Activated CD4-positive, alpha-beta T cell treated with anti-CD3 and anti-CD28 coated beads, Interleukin-2, Interleukin-6, amounts not matched to agents 100 ng/mL and 50 ng/mL, durations not matched to agents 16 hours and 8 hours (primary cell): Measurements from ENCODE around the gene BLID.

Experiments
- DNase-seq: peaks from one replicate; pipeline ENCODE4 v3.0.0-alpha.2; 2020

The BLID gene

DNA sequence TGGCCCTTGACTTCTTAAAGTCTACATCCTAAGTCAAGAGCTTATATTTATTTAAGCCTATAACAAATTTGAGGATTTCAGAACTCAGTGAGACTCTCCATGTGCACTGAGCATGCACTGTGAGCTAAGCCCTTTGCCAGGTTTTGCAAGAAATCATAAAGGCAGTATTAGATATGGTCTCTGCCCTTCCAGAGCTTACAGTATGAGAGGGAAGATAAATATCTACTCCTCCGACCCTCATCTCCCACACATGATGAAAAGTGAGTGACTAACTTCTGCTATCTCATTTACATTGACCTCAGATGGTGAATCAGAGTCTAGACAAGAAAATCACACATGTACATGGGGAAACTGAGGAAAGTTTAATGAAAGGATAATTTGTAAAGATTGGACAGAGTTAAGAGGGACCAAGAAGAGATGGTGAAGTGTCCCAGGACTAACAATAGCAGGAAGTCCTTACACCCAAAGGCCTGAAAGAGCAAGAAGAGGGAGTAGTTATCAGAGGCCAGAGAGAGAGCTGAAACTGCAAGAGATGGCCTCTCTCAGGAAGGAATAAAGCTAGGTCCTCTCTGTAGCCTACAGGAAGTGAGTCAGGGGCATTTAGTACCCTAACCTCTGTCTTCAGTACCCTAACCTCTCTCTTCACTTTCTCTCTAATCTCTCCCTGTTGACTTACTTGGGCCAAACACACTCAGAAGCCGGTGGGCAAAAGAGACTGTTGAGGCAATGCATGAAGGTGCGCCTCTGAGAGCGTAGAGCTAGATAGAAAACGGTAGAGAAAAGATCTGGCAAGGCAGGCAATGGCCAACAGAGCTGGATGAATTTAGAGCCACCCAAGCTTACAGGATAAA is 23.0 kb upstream of the BLID start:
- DNase-seq = no peak

DNA sequence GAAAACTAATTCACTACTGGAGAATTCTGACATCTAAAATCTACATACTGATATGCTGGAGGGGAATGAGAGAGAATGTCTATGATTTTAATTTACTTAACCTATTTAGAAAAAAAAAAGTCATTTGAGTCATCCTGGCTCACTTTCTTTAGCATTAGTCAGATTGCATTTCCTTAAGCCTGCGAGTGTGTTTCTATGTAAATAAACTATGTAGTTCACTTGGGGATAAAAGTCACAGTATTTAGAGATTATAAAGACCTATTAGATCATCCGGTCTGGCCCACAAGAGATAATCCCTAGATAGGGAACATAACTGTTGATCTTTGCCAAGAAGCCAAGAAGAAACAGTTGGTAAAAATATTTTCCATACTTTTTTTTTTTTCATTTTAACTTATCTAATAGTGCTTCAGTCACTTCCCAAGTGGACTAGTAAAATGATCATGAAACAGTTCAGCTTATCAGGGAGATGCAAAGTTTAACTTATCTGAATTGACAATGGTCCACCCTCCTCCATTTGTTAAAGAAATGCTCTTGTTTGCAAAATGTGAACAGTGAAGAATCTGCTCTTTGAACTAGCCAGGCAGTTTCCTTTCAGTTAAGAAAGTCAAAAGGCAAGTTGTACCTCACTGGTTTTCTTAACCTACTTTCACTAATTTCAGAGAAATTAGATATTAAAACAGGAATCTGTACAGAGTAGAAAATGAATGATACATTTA is 21.2 kb upstream of the BLID start:
- no peak for DNase-seq

DNA sequence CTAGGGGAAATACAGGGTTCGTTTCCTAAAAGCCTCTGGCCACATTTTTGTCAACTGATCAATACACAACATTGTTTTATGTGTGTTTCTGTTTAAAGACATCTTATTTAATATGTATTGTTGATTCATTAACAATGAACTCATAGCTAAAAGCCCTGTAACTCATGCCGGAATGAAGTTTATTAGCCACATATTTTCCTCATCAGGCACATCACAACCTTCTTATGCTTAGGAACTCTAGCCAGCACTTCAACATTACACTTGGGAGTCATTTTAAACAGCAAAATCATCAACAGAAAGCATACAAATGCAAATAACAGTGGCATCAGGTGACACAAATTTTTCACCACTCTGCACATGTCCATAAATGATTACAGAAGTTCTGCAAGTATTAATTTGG is 15.1 kb upstream of the BLID start:
- DNase-seq = no peak

DNA sequence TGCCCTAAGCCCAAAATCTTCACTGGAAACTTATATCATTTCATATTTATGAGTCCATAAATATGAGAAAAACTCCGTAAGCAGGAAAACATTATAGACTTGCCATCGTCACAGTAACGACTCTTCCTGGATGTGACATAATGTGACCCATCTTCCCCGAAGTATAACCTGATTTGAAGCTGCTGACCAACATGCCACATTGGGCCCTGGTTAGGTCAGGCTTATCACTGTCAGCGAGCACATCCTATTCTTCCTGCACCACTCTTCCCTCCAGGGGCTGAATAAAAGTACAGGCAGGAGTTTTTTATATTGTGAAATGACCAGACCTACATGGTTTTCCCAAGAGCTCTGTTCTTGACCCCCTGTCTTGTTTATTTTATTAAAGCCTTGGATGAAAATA is 12.1 kb upstream of the BLID start:
- DNase-seq = no peak

DNA sequence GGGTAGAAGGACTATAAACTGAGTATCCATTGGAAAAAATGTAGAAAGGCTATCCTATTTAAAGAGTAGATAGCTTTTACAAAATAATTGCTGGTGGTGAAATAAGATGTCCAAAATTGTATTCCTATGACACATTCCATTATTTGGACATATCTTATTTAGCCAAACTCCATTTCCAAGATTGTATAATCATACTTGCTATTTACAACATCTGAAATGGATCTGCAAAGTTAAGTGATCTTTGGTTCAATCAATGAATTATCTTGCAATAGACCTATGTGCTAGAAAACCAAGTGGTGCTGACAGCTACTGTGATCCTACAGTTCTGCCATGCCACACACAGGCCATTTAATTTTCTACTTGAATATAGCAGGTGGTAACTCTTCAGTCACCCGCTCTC is 11.0 kb upstream of the BLID start:
- no peak for DNase-seq

DNA sequence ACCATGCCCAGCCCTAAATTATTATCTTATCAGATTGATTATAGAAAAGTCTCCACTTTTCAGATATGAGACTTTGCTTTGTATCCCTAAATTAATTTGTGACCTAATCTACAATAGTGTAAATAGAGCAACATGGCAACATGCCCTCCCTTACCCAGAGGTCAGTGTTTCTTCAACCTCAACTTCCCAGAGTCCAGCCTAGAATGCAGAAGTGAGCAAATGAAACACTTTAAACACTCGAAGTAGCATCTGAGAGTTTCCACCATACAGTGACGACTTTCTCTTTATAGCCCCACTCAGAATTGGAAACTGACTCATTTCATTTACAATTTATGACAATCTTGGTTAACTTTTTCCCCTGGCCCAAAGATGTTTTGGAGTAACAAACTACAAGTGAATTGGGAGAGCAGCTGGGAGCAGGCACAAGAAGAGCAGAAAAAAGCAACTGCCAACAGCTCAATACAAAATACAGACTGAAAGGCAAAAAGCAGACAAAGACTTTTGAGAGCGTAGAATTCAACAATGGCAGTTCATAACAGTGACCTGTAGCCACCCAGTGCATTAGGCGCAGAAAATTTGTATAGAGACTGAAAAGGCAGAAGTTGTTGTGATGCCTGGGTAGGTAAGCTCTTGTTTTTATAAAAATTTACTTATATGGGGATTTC is 10.1 kb upstream of the BLID start:
- no peak for DNase-seq

DNA sequence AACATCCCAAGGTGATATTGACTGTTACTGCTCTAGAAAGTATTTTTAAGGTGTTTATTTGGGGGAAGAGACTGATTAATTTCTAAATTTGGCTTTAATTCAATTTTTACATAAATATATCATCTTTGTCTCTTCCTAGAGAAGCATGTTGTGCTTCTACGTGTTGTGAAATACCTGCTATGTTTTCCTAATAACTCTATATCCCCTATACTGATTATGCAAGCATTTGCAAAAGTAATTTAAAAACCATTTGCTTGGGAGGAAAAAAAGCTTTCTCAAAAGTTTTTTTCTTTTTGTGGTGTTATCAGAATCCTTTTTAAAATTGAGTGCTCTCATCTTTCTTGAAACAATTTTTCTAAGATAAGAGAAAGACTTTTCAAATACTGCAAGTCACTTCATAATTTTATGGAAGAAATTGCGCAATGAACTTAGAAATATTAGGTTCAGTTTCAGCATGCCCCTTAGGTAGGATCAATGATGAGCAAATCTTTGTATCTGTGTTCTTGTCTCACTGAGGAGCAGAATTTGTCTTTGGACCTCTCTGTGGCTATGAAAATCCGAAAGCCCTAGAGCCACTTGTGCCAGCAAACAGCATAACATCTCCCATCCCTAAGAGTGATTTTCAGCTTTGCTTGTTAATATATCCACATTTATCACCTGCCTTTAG is 7.4 kb upstream of the BLID start:
- DNase-seq = no peak

DNA sequence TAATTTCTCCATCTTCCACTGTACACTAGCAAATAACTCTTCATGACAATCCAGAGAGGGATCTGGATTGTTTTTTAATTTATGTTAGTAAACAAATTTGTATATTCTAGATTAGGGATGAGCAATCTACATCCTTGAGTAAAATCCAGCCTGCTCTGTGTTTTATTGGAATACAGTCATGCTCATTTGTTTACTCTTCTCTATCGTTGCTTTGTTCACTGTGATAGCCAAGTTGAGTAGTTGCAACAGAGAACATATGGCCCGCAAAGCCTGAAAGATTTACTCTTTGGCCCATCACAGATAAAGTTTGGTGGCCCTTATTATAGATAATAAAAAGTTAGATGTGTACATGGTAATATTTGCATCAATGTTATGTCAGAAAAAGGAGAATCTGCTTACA is 6.2 kb upstream of the BLID start:
- DNase-seq = no peak

DNA sequence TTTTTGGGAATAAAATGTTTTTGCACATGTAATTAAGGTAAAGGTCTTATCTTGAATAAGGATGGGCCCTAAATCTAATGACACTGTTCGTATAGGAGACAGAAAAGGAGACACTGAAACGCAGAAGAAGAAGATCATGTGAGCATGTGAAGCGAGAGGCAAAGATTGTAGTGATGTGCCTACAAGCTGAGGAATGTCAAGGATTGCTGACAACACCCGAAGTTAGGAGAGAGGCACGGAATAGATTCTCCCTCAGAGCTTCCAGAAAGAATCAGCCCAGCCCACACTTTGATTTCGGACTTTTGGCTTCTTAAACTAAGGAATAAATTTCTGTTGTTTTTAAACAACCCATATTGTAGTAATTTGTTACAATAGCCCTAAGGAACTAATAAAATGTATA is 4.1 kb upstream of the BLID start:
- no peak for DNase-seq

DNA sequence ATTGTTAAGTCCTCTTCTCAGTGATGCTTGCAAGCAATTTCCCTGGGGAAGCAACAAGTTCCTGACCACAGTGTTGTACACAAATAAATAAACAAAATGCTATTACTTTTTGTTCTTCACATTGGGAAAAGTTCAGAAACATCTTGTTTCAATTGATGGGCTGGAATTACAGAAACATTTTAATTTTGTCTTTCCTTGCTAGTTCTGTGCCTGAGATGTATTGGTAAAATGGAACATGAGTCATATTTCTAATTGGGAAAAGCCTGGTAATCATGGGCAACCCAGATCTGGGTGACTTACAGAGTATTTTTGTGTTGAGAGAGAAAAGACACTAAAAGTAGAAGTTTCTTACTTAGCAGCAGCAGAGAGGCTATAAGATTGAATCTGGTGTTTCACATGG is 576 bp upstream of the BLID start:
- DNase-seq = no peak

DNA sequence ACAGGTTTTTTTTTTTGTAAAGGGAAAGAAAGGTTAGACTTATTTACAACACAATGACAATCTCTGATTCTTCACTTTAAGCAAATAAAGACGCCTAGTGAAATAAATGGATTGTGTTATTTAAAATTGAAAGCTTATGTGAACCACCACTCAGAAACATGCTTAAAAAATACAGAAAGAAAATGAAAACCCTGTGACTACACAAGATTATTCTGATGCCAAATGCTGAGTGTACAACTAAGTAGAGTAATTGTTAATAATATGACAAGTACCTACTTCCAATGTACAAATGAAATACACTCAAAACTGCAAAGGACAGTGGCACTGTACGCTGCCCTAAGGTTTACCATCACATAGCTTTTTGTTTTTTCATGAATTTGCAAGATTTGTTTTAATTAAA is 1.0 kb downstream of the BLID start:
- no peak for DNase-seq

DNA sequence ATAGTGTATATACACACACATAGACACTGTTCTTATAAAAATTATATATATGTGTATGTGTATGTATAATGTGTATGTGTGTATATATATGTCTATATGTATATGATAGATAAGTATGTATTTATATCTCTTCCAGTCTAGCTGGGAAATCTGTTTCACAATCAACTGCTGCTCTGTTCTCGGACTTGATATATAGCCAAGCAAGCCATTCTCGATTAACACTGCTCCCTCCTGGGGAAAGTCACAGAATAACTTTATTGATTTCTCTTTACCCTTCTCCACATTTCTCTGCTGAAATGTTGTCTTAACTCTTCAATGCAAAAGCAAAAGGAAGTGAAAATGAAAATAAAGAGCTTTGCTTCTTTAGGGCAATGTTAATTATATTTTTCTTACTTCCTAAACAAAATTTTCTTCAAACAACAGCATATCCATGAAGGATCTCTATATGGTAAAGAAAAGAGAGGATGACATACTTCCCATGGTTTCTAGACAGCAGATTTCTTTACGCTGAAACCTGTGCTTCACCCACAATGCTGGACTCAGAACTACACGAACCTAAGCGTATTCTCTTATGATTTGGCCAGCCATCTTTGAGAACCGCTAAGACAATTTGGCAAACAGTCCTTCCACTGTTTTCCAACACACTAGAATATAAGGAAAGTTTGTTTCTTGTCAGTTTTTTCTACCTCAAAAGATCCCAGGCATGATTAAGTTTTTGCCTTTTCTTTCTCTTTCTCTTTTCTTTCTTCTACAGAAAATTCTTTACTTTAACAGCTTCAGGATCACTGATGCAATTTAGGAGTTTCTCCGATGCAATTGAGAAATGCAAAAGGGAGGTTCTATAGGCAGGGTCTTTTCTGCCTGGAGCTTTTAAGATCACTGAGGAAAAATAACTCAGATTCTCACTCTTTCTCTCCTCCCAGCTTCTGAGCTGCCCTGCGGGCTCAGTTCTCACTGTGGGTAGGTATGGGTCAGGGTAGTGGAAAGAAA is 1.9 kb downstream of the BLID start:
- no peak for DNase-seq

DNA sequence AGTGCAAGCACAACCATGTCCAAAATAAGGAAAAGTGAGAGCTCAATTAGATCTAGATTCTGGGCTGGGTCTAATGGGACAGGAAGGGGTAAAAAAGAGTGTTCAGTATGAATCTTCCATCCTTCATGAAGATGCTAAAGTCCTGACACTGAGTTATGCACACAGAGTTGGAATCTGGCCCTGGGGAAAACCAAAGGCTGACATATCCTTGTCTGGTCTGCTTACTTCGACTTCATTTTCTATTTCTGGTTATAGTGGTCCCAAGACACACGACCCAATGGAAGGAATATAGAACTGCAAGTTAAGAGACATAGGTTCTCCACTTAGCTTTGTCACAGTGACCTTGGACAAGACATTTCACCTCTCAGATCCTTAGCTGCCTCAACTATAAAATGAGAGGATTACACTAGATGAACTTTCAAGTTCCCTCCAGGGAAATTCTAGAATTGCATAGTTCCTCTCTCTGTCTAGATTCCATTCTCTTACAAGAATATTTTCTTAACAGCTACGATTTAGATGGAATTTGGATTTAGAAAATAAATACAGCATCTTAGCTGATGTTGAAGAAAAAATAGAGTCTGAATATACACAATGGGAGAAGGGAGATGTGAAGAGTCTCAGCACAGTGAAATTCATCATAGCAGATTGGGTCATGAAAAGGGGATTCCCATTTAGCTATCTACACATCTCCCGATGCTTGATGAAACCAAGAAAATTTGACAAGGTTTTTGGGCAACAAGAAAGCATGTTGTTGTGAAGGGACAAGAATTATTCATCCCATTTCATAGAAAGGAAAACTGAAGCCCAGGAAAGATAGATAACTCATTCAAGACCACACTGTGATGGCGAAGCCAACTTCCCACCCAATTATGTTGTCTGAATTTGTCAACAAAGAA is 3.3 kb downstream of the BLID start:
- DNase-seq = no peak

DNA sequence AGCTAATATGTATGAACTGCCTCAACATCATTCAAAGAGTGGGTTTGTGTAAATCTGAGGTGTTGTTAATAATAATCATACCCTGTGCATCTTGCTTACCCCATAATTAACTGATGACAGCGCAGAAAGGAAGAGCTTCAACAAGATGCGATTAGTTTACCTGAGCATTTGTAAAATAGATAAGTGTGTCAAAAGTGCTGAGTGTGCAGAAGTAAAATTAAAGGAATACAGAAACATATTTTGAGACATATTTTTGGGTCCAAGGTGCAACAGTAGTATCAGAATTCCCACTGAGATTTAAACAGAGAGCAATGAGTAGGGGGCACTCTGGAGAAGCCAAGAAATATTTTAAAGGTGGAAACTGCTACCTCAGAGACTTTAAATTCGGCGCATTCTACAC is 6.1 kb downstream of the BLID start:
- no peak for DNase-seq

DNA sequence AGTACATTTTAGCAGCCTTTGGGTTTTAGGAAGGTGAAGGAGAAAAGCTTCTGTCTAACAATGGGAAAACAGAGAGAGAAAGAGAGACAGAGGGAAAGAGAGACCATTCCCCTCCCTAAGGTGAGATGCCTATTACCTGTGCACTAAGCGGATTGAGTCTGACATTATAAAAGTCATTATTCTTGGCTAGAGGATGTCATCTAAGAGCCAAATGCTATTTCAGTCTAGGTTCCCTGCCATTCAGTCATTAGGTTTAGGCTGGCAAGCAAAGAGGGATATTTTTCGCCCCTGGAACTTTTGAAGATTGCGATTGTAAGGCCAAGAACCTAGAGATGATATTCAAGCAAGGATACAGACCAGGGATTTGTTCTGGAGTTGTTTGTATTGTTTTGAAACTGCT is 7.2 kb downstream of the BLID start:
- DNase-seq = no peak

DNA sequence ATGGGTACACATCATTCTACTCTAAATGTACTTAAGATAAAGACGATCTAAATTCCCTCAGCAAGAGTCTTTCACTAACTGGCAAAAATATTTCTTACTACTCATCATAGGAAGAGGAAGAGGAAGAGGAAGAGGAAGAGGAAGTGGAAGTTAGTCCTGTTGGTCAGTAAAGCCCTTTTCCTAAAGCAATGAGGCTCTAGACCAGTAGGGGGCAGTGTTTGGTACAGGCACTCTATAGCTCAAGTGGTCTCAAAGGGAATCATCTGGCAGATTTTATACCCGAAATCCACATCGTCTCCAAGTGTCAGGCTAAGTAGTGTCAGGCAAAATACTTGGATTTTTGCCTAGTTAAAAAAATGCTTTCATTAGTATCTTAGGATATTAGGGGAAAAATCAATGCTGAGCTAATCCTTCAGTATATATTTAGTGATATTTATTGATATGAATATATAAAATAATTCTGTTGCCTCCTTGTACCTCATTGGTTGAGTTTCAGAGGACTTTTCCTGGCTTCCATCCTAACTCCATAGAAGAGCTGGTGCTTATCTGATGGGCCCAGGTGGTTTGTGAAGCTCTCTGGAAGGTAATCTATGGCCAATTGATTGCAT is 7.7 kb downstream of the BLID start:
- DNase-seq = peak; percentile 43

DNA sequence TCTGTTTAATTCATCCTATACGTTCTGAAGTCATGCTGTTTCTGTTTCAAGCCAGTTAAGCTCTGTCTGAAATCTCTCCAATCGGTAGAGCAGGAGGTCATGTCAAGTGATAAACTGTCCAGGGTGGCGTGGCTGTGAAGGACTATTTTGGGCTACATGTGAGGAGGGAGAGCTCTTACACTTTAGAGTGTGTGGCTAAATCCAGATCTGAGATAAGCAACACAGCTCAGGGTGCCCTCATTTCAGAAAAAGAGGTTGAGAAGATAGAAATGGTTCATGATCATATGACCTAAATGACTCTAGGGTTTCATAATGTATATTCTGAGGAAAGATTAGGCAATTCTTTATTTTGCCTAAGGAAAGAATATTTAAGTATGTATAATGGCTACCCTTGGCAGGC is 8.4 kb downstream of the BLID start:
- no peak for DNase-seq

DNA sequence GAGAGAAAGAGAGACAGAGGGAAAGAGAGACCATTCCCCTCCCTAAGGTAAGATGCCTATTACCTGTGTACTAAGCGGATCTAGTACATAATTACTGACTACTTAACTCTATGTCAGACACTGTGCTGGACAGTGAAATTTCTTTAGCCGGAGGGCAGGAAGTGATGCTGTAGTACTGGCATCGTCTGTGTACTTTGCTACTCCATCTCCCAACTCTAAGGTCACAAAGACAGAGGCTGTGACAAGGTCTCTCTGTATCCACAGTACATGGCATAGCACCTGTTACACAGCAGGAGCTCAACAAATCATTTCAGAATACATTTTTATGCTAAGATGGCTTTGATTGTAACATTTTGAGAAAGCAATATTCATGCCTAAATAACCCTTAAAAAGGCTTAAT is 9.0 kb downstream of the BLID start:
- no peak for DNase-seq

DNA sequence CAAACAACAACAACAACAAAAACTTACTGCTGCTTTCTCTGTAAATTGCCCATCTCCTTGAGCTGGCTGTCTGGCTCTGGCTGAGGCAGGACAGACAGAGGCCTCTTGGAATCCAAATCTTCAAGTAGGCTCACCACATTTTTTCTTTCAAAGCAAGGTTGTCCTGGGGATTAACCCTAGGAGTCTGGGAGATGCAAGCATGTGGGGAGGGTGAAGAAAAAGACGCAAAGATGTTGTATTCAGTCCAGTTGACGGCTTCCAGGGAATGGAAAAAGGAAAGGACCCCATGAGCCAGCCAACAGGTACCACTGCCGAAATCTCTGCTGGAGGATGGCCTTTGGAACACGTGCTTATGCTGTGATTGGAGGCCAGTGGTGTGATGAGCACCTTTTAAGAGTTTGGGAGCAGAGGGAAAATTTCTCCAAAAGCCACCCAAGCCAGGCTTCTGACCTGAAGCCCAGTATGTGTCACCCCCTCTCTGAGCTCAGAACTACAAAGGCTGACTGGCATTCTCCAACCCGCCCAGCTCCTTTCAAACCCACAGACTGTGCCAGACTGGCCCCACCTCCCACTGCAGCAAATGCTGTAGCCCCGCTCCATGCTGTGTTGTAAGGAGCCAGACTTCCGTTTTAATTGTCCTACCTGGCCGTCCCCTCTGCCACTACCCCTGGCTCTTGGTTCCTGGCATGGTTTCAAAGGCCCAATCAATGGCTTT is 10.8 kb downstream of the BLID start:
- no peak for DNase-seq

DNA sequence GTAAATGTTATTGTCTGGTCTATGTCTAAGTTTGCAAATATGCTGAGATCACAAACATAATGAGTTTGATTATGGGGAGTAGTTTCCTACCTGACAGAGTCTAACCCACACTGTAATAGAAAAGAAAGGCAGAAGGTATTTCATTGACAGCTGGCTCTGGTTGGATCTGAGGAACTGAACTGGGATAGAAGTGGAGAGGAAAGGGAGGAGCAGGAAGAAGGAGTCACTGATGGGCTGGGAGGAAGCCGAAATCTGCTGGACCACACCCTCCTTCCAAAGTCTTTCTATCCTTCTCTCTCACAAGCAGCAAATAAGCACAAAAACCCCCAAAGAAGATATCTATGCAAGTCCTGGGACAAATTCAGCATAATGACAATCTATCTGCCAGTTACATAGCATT is 11.7 kb downstream of the BLID start:
- no peak for DNase-seq
